ENCODE results near the gene FAM83G. TPM values are rescaled to one million over a fixed set of nuclear protein-coding genes. Genes with fewer than 3 reads are reported as not detected.

The FAM83G gene
- total RNA-seq, 3 donors from 2014 or later: 1.8 to 11.0 (median 7.2) TPM

DNA sequence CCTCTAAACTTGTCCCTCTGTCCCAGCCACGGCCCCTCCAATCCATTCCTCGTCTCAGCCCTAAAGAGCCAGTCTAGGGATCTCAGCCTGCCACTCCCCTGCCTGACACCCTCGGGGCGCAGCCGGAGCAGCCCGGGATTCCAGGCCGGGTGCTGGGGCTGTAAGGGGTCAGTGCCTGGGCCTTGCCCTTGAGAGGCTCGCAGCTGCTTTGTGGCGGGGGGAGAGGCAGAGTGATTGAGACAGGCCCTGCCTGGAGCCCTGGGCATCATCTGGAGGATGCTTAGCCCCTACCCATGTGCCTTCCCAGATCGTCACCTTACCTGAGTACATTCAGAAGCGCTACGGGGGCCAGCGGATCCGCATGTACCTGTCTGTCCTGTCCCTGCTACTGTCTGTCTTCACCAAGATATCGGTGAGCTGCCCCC, 44.3 kb downstream of the FAM83G start:
- no peaks in the 10 kb centered on the region for H3K36me3 ChIP-seq
- no peak overlapping the region for H3K27ac ChIP-seq
- DNase-seq (ENCODE audit: low spot score in 2 of 2): no peak
- no peak overlapping the region for H3K4me3 ChIP-seq
- no peaks in the 10 kb centered on the region for H3K27me3 ChIP-seq
- intact Hi-C loops (cut with DNase I; ENCODE audit: low total_unique reads): no loop called here
- H3K9me3 ChIP-seq: no peaks in the 10 kb centered on the region
- no peaks in the 10 kb centered on the region for H3K4me1 ChIP-seq
- TF ChIP-seq POLR2A (IDR thresholded peaks at IDR 0.05): no peak
- TF ChIP-seq POLR2AphosphoS5 (IDR thresholded peaks at IDR 0.05): no peak
- no peak for TF ChIP-seq CTCF (IDR thresholded peaks at IDR 0.05)

- Histone ChIP-seq H3K4me1 (no peaks in the 10 kb centered on the region), H3K27ac (no peak overlapping the region), H3K36me3 (no peaks in the 10 kb centered on the region), H3K27me3 (no peaks in the 10 kb centered on the region), H3K4me3 (no peak overlapping the region), H3K9me3 (no peaks in the 10 kb centered on the region)
- intact Hi-C loops (cut with DNase I; ENCODE audit: low total_unique reads): no loop called here
- TF ChIP-seq CTCF (IDR thresholded peaks at IDR 0.05) (no peak), POLR2AphosphoS5 (IDR thresholded peaks at IDR 0.05) (no peak), POLR2A (IDR thresholded peaks at IDR 0.05) (no peak)
- no peak for DNase-seq (ENCODE audit: low spot score in 2 of 2)
Measured at GRCh38 chr17:18959845-18960240, 44.7 kb downstream of the FAM83G start.

- no peak for DNase-seq (ENCODE audit: low spot score in 2 of 2)
- H3K27ac ChIP-seq: no peak overlapping the region
- no peaks in the 10 kb centered on the region for H3K36me3 ChIP-seq
- no peak for TF ChIP-seq POLR2A (IDR thresholded peaks at IDR 0.05)
- no peak for TF ChIP-seq POLR2AphosphoS5 (IDR thresholded peaks at IDR 0.05)
- no peak for TF ChIP-seq CTCF (IDR thresholded peaks at IDR 0.05)
- no peaks in the 10 kb centered on the region for H3K4me1 ChIP-seq
- H3K27me3 ChIP-seq: no peaks in the 10 kb centered on the region
- no peak overlapping the region for H3K4me3 ChIP-seq
- intact Hi-C loops (cut with DNase I; ENCODE audit: low total_unique reads): no loop called here
- no peaks in the 10 kb centered on the region for H3K9me3 ChIP-seq
Measured at GRCh38 chr17:18959071-18959844, 45.3 kb downstream of the FAM83G start.

DNA sequence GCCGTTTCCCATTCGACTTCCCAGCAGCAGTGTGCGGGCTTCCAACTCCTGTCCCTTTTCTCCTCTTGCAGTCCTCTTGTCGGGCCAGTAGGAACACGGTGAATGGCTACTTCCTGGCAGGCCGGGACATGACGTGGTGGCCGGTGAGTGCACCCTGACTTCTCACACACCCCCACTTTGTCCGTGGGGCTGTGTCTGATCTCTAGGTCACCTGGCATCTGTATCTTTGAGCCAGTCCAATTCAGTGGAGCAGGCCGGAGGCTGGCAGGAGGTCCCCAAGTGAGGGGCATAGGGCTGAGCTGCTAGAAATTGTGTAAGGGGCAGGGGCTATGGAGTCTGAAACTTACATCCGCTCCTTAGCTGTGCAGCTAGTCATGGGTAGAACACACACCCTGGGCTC, 46.0 kb downstream of the FAM83G start:
- Histone ChIP-seq H3K4me1 (no peaks in the 10 kb centered on the region), H3K27me3 (no peaks in the 10 kb centered on the region), H3K36me3 (no peaks in the 10 kb centered on the region), H3K9me3 (no peaks in the 10 kb centered on the region), H3K27ac (no peak overlapping the region), H3K4me3 (no peak overlapping the region)
- TF ChIP-seq POLR2A (IDR thresholded peaks at IDR 0.05) (no peak), POLR2AphosphoS5 (IDR thresholded peaks at IDR 0.05) (no peak), CTCF (IDR thresholded peaks at IDR 0.05) (no peak)
- intact Hi-C loops (cut with DNase I; ENCODE audit: low total_unique reads): no loop called here
- no peak for DNase-seq (ENCODE audit: low spot score in 2 of 2)

GRCh38 chr17:18957831-18958230, 46.7 kb downstream of the FAM83G start:
- H3K27ac ChIP-seq: no peak overlapping the region

More at GRCh38 chr17:18957831-18958230, 46.7 kb downstream of the FAM83G start:
- Histone ChIP-seq H3K27me3 (no peaks in the 10 kb centered on the region), H3K36me3 (no peaks in the 10 kb centered on the region), H3K4me1 (no peaks in the 10 kb centered on the region), H3K9me3 (no peaks in the 10 kb centered on the region), H3K4me3 (no peak overlapping the region)
- no peak for TF ChIP-seq POLR2A (IDR thresholded peaks at IDR 0.05)
- no peak for DNase-seq (ENCODE audit: low spot score in 2 of 2)
- intact Hi-C loops (cut with DNase I; ENCODE audit: low total_unique reads): no loop called here
